Measurements from ENCODE around the gene CDKN3.

- TF ChIP-seq CTCF (IDR thresholded peaks at IDR 0.05) (no peak), POLR2A (IDR thresholded peaks at IDR 0.05) (no peak)
Observed at GRCh38 chr14:54387328-54387727, 9.5 kb upstream of the CDKN3 start.
